HG02642 (cell line): ENCODE results near the gene RPL13.
"Not testable (repeated sequence)": the region's sequence is repeated elsewhere in the genome, so short reads cannot be mapped to it uniquely, and the experiment has no call there.

Source experiments
- ATAC-seq: cut with Tn5 transposase; IDR thresholded peaks from one replicate; pipeline ENCODE4 v1.9.1; 2021; ENCODE audit warnings: mild to moderate bottlenecking; ENCODE audit not compliant: unreplicated experiment, poor library complexity

The RPL13 gene

DNA sequence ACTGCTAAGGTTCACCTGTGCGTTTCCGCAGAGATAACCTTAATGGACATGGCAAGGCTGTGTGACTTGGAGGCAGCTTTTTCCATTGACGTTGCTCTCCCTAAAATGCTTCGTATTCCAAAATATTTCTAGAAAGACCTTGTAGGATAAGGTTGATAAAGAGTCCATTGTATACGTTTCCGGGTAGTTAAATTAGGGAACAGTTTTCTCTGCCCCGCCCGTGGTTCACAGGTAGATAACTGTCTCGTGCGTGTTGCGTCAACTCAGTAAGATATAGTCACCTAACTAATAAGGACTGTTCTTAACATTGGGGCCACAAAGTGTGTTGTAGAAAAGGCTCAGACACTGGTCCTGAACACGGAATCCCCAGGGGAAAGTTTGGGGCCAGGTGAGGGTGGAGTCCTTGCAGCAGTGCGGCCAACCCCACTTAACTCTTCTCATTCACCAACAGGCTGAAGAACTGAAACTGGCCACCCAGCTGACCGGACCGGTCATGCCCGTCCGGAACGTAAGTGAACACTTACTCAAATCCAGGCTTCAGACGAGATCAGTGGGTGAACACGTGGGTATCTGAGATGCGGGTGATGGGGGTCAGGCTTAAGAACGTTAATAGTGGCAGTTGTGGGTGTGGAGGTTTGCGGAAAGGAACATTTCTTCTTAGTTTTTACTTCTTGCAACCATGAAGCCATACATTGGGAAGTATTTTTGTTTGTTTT lies 1.6 kb downstream of the RPL13 start:
- ATAC-seq: no peak

DNA sequence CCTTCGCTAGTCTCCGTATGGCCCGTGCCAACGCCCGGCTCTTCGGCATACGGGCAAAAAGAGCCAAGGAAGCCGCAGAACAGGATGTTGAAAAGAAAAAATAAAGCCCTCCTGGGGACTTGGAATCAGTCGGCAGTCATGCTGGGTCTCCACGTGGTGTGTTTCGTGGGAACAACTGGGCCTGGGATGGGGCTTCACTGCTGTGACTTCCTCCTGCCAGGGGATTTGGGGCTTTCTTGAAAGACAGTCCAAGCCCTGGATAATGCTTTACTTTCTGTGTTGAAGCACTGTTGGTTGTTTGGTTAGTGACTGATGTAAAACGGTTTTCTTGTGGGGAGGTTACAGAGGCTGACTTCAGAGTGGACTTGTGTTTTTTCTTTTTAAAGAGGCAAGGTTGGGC lies 2.5 kb downstream of the RPL13 start:
- ATAC-seq: no peak

DNA sequence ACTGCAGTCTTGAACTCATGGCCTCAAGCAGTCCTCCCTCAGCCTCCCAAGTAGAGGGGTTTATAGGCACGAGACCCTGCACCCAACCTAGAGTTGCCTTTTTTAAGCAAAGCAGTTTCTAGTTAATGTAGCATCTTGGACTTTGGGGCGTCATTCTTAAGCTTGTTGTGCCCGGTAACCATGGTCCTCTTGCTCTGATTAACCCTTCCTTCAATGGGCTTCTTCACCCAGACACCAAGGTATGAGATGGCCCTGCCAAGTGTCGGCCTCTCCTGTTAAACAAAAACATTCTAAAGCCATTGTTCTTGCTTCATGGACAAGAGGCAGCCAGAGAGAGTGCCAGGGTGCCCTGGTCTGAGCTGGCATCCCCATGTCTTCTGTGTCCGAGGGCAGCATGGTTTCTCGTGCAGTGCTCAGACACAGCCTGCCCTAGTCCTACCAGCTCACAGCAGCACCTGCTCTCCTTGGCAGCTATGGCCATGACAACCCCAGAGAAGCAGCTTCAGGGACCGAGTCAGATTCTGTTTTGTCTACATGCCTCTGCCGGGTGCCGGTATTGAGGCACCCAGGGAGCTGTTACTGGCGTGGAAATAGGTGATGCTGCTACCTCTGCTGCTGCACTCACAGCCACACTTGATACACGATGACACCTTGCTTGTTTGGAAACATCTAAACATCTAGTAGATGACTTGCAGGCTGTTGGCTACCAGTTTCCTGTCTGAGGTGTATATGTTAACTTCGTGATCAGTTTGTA lies 3.3 kb downstream of the RPL13 start:
- no peak for ATAC-seq

- no peak for ATAC-seq
Observed at GRCh38 chr16:89564476-89565255, 4.2 kb downstream of the RPL13 start.

GRCh38 chr16:89565256-89565505 lies 4.7 kb downstream of the RPL13 start:
- ATAC-seq: no peak

- no peak for ATAC-seq
Observed at GRCh38 chr16:89565506-89566372, 5.3 kb downstream of the RPL13 start.

- no peak for ATAC-seq
Observed at GRCh38 chr16:89567656-89568594, 7.4 kb downstream of the RPL13 start.

DNA sequence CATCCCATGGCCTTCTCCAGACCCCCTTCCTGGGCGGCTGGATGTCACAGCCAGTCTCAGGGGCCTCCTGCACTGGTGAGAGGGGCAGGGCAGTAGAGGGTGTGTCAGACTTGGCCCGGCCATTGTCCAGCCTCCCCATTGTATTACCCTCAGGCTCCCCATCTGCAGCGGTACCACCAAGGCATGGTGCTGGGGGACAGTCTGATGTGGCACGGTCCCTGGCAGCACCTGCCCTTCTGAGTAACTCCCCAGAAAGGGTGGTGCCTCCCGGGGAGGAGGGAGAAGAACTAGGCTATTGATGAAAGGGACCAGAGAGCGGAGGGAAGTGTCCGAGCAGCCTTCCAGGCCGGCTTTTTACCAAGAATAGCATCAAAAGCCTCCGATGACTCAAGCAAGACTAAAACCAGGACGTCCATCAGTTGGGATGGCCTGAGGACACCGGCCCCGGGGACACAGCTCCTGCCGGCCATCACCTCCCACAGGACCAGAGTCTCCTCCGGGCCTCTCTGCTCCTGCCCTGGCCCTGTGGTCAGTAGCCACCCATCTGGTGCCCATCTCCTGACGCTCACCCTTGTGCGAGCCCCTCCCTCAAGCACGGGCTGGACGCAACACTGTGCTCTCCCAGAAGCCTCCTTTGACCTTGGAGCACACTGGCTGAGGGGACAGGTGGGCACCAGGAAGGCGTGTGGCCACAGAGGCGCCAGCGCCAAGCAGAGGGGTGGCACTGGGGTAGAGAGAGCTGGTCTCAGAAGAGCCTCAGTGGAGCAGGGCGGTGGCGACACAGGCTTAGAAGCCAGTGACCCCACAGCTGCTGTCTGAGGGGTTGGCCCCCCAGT lies 9.2 kb downstream of the RPL13 start:
- ATAC-seq: no peak

DNA sequence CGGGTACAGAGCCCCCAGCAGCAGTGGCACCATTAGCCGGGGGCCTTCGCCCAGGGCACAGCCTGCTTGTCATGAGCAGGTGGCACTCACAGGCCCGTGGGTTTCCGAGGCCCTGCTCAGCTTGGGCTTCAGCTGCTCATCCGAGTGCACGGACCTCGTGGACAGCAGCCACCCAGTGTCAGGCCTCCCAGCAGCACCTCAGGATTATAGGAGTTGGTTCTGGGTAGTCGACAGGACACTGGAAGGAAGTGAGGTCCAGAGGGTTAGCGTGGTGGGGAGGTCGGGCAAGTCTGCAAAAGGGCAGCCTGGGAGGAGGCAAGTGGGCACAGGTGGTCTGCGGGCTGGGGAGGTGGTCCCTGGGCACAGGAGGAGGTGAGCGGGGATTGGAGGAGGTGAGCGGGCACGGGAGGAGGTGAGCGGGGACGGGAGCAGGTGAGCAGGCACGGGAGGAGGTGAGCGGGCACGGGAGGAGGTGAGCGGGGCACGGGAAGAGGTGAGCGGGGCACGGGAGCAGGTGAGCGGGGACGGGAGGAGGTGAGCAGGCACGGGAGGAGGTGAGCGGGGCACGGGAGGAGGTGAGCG lies 10.0 kb downstream of the RPL13 start:
- ATAC-seq: no peak

GRCh38 chr16:89570983-89571598 lies 10.6 kb downstream of the RPL13 start:
- ATAC-seq: not testable (repeated sequence)

- no peak for ATAC-seq
Observed at GRCh38 chr16:89571636-89572035, 11.2 kb downstream of the RPL13 start.

DNA sequence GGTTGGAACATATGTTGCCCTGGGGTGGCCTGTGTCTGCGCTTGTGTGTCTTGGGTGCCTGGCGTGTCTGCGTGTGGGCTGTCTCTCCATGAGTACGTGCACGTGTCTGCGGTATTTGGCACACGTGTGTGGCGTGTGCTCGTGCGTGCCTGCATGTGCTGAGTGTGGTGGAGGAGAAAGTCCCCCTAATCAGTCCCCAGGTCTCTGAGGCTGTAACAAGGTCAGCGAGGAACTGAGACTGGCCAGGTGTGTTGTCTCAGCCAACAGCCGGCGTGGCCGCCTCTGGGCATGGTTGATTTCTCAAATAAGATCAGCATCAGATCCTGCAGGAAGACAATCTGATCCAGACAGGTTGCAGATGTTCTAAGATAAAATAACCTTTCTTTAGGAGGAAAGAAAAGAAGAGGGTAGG lies 11.6 kb downstream of the RPL13 start:
- no peak for ATAC-seq

- ATAC-seq: no peak
Observed at GRCh38 chr16:89572485-89573205, 12.2 kb downstream of the RPL13 start.

GRCh38 chr16:89573826-89574680 lies 13.6 kb downstream of the RPL13 start:
- no peak for ATAC-seq

DNA sequence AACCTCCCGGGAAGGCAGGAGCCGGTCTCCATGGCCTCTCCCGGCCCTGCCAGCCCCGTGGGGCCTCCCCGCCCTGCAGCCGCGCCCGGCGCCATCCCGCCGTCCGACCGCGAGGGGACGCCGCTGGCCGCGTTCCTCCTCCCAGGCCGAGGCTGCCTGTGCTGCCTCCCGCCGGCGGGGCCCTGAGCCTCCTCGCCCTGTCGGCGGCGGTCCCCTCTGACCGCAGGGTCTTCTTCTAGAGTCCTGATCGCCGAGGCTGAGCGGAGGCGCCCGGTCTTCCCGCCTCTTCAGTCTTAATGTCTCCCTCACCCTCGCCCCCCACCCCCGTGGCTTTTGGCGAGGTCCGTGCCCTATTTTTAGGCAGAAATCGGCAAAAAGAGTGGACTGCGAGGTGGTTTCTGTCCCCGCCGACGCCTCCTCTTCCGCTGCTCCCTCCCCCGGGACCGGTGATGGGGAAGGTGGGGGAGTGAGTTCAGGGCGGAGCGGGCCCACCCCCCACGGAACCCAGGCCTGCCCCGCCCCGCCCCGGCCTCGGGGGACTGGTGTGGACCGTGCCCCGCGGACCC lies 14.3 kb downstream of the RPL13 start:
- ATAC-seq: peak; percentile 40
